HL-60 (cell line): ENCODE measurements around the gene S1PR3.

Experiments used
- DNase-seq, 2 experiments: peaks; one replicate each; pipeline ENCODE4 v3.0.0-alpha.2; 2010 to 2020; ENCODE audit warnings: low read depth in 1 of 2, low spot score in 1 of 2
- H3K27ac ChIP-seq: fragments of 250-450 bp; sonication (Bioruptor Pico); replicated peaks from 2 replicates; pipeline ENCODE4 v1.5.1; 2020; ENCODE audit warnings: mild to moderate bottlenecking, moderate library complexity
- H3K27me3 ChIP-seq: fragments of 250-450 bp; sonication (Bioruptor Pico); 2 replicates; pipeline ENCODE4 v1.5.1; 2021; ENCODE audit warnings: mild to moderate bottlenecking, moderate library complexity; ENCODE audit not compliant: insufficient read depth, poor library complexity, severe bottlenecking
- H3K4me3 ChIP-seq: replicated peaks from 2 replicates; pipeline ENCODE4 v1.5.1; 2011; ENCODE audit warnings: mild to moderate bottlenecking, control low read depth, low read length; ENCODE audit not compliant: insufficient read depth
- CTCF ChIP-seq: IDR thresholded peaks from one replicate; pipeline ENCODE4 v1.5.1; 2011; ENCODE audit warnings: low read length, control low read depth, inconsistent platforms; ENCODE audit not compliant: insufficient read depth
- GABPA ChIP-seq: IDR thresholded peaks from 2 replicates; pipeline ENCODE4 v1.6.1; 2012; ENCODE audit warnings: low read depth
- POLR2AphosphoS5 ChIP-seq: IDR thresholded peaks from 2 replicates; pipeline ENCODE4 v1.6.1; 2012; ENCODE audit warnings: low read depth
- REST ChIP-seq: IDR thresholded peaks from 2 replicates; pipeline ENCODE4 v1.6.1; 2012; ENCODE audit warnings: low read depth; ENCODE audit not compliant: insufficient replicate concordance
- SPI1 ChIP-seq: IDR thresholded peaks from 2 replicates; pipeline ENCODE4 v1.6.1; 2012; ENCODE audit warnings: low read depth, mild to moderate bottlenecking, borderline replicate concordance

S1PR3 gene

GRCh38 chr9:88972401-88972800 is 18.9 kb upstream of the S1PR3 start:
- TF ChIP-seq REST: no peak
- TF ChIP-seq CTCF: no peak
- no peak for TF ChIP-seq POLR2AphosphoS5
- no peak for TF ChIP-seq SPI1
- no peak for TF ChIP-seq GABPA
- no peak for DNase-seq
- Histone ChIP-seq H3K27me3 (no peaks in the 10 kb centered on the region), H3K27ac (no peak overlapping the region), H3K4me3 (no peak overlapping the region)

- H3K27me3 ChIP-seq: no peaks in the 10 kb centered on the region
- H3K4me3 ChIP-seq: no peak overlapping the region
- no peak overlapping the region for H3K27ac ChIP-seq
- no peak for DNase-seq
- TF ChIP-seq REST (no peak), GABPA (no peak), SPI1 (no peak), CTCF (no peak), POLR2AphosphoS5 (no peak)
These were observed 17.8 kb upstream of the S1PR3 start for GRCh38 chr9:88973281-88974045.

- no peak for DNase-seq
- H3K27ac ChIP-seq: no peak overlapping the region
- no peaks in the 10 kb centered on the region for H3K27me3 ChIP-seq
- TF ChIP-seq REST (no peak), POLR2AphosphoS5 (no peak), SPI1 (no peak), CTCF (no peak), GABPA (no peak)
- H3K4me3 ChIP-seq: no peak overlapping the region
These were observed 16.6 kb upstream of the S1PR3 start for GRCh38 chr9:88974641-88975040.
